Measurements from ENCODE around the gene CEND1. TPM values are rescaled to one million over a fixed set of nuclear protein-coding genes. Genes with fewer than 3 reads are reported as not detected.
A peak's percentile ranks its signal among the peaks of the same experiment; 100 is the strongest.
"Not testable (repeated sequence)": the region's sequence is repeated elsewhere in the genome, so short reads cannot be mapped to it uniquely, and the experiment has no call there.

The CEND1 gene
- total RNA-seq, 2 experiments from 2014 or later, result 0.68 to 1.1 TPM

DNA sequence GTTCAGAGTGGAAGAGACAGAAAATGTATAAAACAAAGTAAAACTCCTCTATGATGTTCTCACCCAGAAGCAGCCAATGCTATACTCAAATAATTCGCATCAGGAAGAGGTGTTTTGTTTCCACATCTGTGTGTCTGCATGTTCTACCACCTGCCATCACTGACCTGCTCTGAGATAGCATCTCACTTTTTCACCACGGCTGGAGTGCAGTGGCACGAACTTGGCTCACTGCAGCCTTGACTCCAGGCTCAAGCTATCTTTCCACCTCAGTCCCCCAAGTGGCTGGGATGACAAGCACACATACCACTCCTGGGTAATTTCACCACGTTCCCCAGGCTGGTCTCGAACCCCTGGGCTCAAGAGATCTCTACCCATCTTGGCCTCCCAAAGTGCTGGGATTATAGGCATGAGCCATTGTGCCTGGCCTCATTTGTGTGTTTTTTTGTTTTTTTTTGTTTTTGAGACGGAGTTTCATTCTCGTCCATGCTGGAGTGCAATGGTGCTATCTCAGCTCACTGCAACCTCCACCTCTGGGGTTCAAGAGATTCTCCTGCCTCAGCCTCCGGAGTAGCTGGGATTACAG is 28.3 kb downstream of the CEND1 start:
- no peaks in the 10 kb centered on the region for H3K27me3 Mint-ChIP-seq
- no peaks in the 10 kb centered on the region for H3K9me3 Mint-ChIP-seq
- CTCF ChIA-PET, result interaction anchor here (1.9 kb wide), 1 partner anchor 13 kb away, joined by 7 read pairs; no protein-coding TSS in a partner anchor
- H3K27ac Mint-ChIP-seq, result peak overlapping the region; percentile 18
- no peak for DNase-seq
- peaks cover 10% of the 10 kb centered on the region for H3K4me1 Mint-ChIP-seq (ENCODE audit: low read depth)
- intact Hi-C loops (cut with micrococcal nuclease), result no loop called here
- POLR2A ChIA-PET, result interaction anchor here (1.4 kb wide), 1 partner anchor 14 kb away, joined by 4 read pairs; the partner anchor contains the start of gene TALDO1
- peaks cover 28% of the 10 kb centered on the region for H3K36me3 Mint-ChIP-seq
- no peak overlapping the region for H3K4me3 Mint-ChIP-seq

DNA sequence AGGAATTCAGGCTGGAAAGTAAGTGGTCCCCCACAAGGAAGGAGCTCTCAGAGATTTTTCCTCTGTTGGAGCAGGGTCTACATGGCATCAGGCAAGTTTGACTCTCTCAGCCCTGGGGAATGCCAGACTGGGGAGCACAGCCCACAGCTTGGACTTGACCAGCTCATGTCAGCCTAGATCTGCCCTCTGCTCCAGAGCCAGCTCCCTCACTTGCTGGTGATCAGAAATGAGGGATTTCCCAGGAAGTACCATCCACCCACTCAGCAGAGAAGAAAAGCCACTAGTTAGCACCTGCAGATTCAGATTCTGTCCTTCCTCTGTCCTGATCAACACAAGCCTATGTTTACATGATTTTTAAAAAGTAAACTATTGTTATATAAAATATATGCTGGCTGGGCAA is 29.7 kb downstream of the CEND1 start:
- CTCF ChIA-PET, result interaction anchor here (1.0 to 1.2 kb wide), 2 partner anchors 33 to 242 kb away, joined by 3 to 4 read pairs; no protein-coding TSS in a partner anchor
- DNase-seq, result no peak

DNA sequence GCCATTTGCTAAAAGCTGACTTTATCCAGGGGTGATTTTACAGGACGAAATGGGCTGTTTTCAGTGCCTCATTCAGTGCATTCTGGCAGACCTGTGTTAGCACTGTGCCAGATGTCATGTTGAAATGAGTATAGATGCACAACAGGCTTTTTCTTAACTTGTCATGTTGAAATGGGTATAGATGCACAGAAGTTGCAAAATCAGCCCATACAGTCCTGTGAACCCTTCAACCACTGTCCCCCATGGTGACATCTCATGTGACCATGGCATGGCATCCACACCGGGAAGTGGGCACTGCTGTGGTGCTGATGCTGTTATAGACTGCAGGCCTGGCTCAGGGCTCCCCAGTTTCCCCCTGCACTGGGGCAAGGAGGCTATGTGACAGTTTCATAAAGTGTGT is 40.2 kb downstream of the CEND1 start:
- no peaks in the 10 kb centered on the region for H3K9me3 Mint-ChIP-seq
- peak overlapping the region; percentile 26 for H3K4me3 Mint-ChIP-seq
- DNase-seq, result no peak
- H3K36me3 Mint-ChIP-seq, result peaks cover 8% of the 10 kb centered on the region
- POLR2A ChIA-PET, result no interaction called here
- peaks cover 17% of the 10 kb centered on the region for H3K4me1 Mint-ChIP-seq (ENCODE audit: low read depth)
- peak overlapping the region; percentile 33 for H3K27ac Mint-ChIP-seq
- CTCF ChIA-PET, result no interaction called here
- no peaks in the 10 kb centered on the region for H3K27me3 Mint-ChIP-seq
- intact Hi-C loops (cut with micrococcal nuclease), result no loop called here

More for the DNA sequence above, 29.7 kb downstream of the CEND1 start:
- Mint-ChIP-seq H3K27me3 (no peaks in the 10 kb centered on the region), H3K27ac (no peak overlapping the region), H3K36me3 (peaks cover 28% of the 10 kb centered on the region), H3K4me3 (no peak overlapping the region), H3K9me3 (no peaks in the 10 kb centered on the region), H3K4me1 (ENCODE audit: low read depth) (peaks cover 2% of the 10 kb centered on the region)
- intact Hi-C loops (cut with micrococcal nuclease), result no loop called here
- POLR2A ChIA-PET, result no interaction called here

DNA sequence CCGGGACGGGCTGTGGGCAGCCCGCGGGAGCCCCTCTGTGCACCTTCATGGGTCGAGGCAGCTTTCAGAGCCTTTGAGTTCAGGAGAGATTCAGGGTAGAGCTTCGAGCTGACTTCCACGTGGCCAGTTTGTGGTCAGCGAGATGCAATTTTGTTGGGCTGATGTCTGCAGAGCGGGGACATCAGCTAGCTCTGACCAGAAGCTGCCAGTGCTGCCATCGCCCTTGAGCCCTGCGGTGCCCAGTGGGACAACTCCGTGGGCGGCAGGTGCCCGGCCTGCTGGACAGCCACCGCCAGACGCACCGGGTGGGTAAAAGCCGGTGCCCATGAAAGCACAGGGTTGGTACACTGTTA is 41.9 kb downstream of the CEND1 start:
- no peaks in the 10 kb centered on the region for H3K27me3 Mint-ChIP-seq
- H3K4me1 Mint-ChIP-seq (ENCODE audit: low read depth), result peaks cover 17% of the 10 kb centered on the region
- peak overlapping the region; percentile 54 for H3K27ac Mint-ChIP-seq
- ChIA-PET CTCF (interaction anchor here (1.4 to 3.6 kb wide), 3 partner anchors 14 to 193 kb away, joined by 5 to 16 read pairs (median 7); no protein-coding TSS in a partner anchor), POLR2A (interaction anchor here (0.6 to 2.9 kb wide), 8 partner anchors 9 to 55 kb away, joined by 3 to 13 read pairs (median 3); partner anchors contain the start of gene CEND1)
- peaks cover 8% of the 10 kb centered on the region for H3K36me3 Mint-ChIP-seq
- intact Hi-C loops (cut with micrococcal nuclease), result no loop called here
- no peak for DNase-seq
- peak overlapping the region; percentile 81 for H3K4me3 Mint-ChIP-seq
- H3K9me3 Mint-ChIP-seq, result no peaks in the 10 kb centered on the region

DNA sequence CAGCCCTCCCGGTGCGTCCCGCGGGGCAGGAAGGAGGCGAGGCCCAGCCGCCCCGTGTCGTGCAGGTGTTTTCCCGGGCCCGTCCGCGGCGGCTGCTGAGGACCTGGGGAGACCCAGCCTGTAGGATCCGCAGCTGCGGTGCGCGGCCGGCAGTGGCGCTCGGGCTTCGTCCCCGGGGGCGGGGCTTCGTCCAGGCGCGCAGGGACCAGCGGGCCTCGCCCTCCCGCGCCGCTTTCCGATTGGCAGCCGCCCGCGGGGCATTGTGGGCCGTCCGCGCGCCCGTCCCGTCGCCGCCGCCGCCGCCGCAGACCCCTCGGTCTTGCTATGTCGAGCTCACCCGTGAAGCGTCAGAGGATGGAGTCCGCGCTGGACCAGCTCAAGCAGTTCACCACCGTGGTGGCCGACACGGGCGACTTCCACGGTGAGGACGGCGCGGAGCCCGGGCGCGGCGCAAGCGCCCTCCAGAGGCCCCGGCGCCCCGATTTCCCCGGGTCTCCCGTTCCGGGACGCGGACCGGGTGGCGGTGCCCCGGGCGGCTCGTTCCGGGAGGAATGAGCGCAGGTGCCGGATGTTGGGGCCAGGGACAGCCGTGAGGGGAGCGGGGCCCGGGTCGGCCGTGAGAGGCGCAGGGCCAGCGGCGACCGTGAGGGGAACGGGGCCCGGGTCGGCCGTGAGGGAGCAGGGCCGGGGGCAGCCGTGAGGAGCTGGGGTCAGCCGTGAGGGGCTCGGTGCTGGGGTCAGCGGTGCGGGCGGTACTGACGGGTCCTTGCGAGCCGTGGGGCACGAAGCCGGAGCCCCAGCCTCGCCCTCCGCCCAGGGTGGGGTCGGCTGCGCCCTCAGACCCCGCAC is 42.5 kb downstream of the CEND1 start, which contains the start of gene TALDO1:
Gene TALDO1, plus strand, starts transcription at position 307 of the 849 bp plus-strand sequence. Its CDS starts 18 bp downstream, at position 325.
- intact Hi-C loops (cut with micrococcal nuclease), result loop anchor here (1.0 to 2.0 kb wide), 3 partner anchors 21 to 52 kb away; partner anchors contain the start of genes DEAF1 and TMEM80
- no peaks in the 10 kb centered on the region for H3K9me3 Mint-ChIP-seq
- H3K27ac Mint-ChIP-seq, result peak within 1 kb of the TSS; percentile 54
- DNase-seq, result peak; percentile 92
- CTCF ChIA-PET, result interaction anchor here (0.8 to 3.6 kb wide), 5 partner anchors 12 to 193 kb away, joined by 3 to 16 read pairs (median 5); no protein-coding TSS in a partner anchor
- H3K27me3 Mint-ChIP-seq, result no peaks in the 10 kb centered on the region
- POLR2A ChIA-PET, result interaction anchor here (0.5 to 2.9 kb wide), 9 partner anchors 9 to 220 kb away, joined by 3 to 13 read pairs (median 4); no protein-coding TSS in a partner anchor
- H3K4me1 Mint-ChIP-seq (ENCODE audit: low read depth), result peaks cover 17% of the 10 kb centered on the region
- peaks cover 3% of the 10 kb centered on the region for H3K36me3 Mint-ChIP-seq
- peak within 1 kb of the TSS; percentile 81 for H3K4me3 Mint-ChIP-seq

DNA sequence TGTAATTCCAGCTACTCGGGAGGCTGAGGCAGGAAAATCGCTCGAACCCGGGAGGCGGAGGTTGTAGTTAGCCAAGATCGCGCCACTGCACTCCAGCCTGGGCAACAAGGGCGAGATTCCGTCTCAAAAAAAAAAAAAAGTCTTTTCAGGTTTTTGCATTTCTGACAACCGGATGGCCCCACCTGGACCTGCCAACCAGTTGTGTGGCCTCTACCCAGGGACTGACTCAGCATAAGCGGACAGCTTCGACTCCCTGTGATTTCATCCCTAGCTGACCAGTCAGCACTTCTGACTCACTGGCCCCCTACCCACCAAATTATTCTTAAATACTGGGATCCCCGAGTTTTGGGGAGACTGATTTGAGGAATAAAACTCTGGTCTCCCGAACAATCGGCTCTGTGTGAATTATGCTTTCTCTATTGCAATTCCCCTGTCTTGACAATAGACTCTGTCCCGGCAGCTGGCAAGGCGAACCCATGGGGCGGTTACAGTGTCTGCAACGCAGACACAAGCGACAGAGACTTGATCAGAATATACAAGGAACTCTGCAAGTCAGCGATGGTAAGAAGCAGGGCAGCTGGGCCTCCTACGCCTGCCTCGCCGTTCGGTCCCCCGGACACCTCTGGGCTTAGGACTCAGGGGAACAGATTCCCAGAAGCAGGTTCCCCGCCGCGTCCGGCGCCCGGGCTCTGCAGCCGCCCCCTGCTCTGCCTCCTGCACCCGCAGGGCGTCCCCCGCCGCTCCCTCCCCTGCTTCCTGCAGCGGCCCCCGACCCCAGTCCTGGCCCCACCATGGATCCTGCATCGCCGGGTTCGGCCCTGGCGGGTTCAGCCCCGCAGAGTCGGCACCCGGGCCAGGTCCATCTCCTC is 43.4 kb downstream of the CEND1 start:
- peak; percentile 54 for DNase-seq
- intact Hi-C loops (cut with micrococcal nuclease), result loop anchor here (1.0 to 2.0 kb wide), 3 partner anchors 20 to 51 kb away; partner anchors contain the start of genes DEAF1 and TMEM80
- POLR2A ChIA-PET, result interaction anchor here (0.5 to 2.9 kb wide), 6 partner anchors 8 to 219 kb away, joined by 3 to 13 read pairs (median 6); no protein-coding TSS in a partner anchor
- Mint-ChIP-seq H3K36me3 (peaks cover 2% of the 10 kb centered on the region), H3K9me3 (no peaks in the 10 kb centered on the region), H3K27me3 (no peaks in the 10 kb centered on the region), H3K4me3 (peak overlapping the region; percentile 81), H3K4me1 (ENCODE audit: low read depth) (peaks cover 14% of the 10 kb centered on the region), H3K27ac (no peak overlapping the region)
- CTCF ChIA-PET, result interaction anchor here (1.0 to 3.6 kb wide), 3 partner anchors 20 to 185 kb away, joined by 3 to 16 read pairs (median 3); no protein-coding TSS in a partner anchor

DNA sequence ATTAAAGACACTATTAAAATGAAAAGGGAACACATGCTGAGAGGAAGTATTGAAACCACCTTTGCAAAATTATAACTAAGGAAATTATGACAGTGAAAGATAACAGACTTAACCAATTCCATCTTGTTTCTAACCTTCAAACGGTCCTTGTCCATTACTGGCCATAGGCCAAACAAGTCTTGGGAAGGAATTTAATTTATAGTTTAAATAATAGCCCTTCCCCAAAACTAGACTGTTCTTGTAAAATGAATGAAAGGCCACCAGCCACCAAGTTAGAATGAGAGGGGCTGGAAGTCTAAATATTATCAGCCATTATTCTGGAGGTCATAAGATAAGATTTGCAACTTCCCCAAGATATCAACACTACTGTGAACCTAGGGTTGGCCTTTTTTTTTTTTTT is 44.5 kb downstream of the CEND1 start:
- DNase-seq, result no peak
- CTCF ChIA-PET, result interaction anchor here (2.1 to 3.6 kb wide), 2 partner anchors 17 to 19 kb away, joined by 5 to 16 read pairs; no protein-coding TSS in a partner anchor
- Mint-ChIP-seq H3K4me3 (no peak overlapping the region), H3K36me3 (peaks cover 2% of the 10 kb centered on the region), H3K27ac (no peak overlapping the region), H3K9me3 (no peaks in the 10 kb centered on the region), H3K4me1 (ENCODE audit: low read depth) (peaks cover 14% of the 10 kb centered on the region), H3K27me3 (no peaks in the 10 kb centered on the region)
- intact Hi-C loops (cut with micrococcal nuclease), result no loop called here
- POLR2A ChIA-PET, result no interaction called here

DNA sequence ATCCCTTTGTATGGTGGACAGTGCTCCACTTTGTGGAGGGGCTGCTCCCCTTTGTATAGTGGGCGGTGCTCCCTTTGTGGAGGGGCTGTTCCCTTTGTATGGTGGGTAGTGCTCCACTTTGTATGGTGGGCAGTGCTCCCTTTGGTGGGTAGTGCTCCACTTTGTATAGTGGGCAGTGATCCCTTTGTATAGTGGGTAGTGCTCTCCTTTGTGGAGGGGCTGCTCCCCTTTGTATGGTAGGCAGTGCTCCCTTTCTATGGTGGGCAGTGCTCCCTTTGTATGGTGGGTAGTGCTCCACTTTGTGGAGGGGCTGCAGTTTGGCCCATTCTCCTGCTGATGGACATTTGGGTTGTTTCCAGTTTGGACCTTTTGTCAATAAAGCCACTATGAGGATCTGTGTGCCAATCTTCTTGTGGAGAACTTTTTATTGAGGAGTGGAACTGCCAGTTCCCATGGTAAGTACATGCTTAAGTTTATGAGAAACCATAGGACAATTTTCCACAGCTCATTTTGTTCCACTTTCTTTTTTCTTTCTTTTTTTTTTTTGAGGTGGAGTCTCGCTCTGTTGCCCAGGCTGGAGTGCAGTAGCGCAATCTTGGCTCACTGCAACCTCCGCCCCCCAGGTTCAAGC is 47.2 kb downstream of the CEND1 start:
- H3K36me3 Mint-ChIP-seq, result no peaks in the 10 kb centered on the region
- no peaks in the 10 kb centered on the region for H3K27me3 Mint-ChIP-seq
- no peak overlapping the region for H3K27ac Mint-ChIP-seq
- ChIA-PET CTCF (no interaction called here), POLR2A (no interaction called here)
- no peak overlapping the region for H3K4me3 Mint-ChIP-seq
- intact Hi-C loops (cut with micrococcal nuclease), result no loop called here
- DNase-seq, result no peak
- H3K4me1 Mint-ChIP-seq (ENCODE audit: low read depth), result peaks cover 8% of the 10 kb centered on the region
- no peaks in the 10 kb centered on the region for H3K9me3 Mint-ChIP-seq

DNA sequence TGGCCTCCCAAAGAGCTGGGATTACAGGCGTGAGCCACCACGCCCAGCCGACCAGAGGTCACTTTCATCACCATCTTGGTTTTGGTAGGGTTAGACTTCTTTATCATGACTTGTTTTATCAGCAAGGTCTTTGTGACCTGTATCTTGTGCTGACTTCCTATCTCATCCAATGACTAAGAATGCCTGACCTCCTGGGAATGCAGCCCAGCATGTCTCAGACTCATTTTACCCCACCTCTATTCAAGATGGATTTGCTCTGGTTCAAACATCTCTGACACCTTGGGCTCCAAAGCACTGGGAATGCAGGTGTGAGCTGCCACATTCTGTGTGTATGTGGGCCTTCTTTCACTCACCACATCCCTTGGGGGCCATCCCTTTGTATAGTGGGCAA is 47.7 kb downstream of the CEND1 start:
- no peak overlapping the region for H3K27ac Mint-ChIP-seq
- H3K36me3 Mint-ChIP-seq, result no peaks in the 10 kb centered on the region
- intact Hi-C loops (cut with micrococcal nuclease), result no loop called here
- H3K27me3 Mint-ChIP-seq, result no peaks in the 10 kb centered on the region
- H3K4me1 Mint-ChIP-seq (ENCODE audit: low read depth), result peaks cover 13% of the 10 kb centered on the region
- CTCF ChIA-PET, result no interaction called here
- POLR2A ChIA-PET, result no interaction called here
- H3K4me3 Mint-ChIP-seq, result no peak overlapping the region
- no peak for DNase-seq
- no peaks in the 10 kb centered on the region for H3K9me3 Mint-ChIP-seq

DNA sequence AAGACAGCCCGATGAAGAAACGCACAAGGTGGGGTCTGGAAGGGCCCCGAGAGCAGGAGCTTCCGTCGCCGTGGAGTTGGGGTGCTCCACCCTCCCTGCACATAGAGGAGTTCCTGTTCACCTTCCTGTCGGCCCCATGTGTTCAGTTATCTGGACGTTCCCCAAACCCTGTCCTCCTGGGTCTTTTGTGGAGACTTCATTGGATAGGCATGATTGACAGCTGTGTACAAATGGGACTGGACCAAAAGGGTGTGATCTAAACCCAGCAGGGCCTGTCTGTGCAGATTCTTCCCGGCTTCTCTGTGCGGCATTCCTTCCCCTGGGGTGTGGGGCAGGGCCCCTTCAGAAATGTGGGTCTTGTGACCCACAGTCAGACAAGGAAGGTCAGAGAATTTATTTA is 52.0 kb downstream of the CEND1 start:
- DNase-seq; H3K27ac Mint-ChIP-seq; POLR2A ChIA-PET; H3K27me3 Mint-ChIP-seq; H3K4me3 Mint-ChIP-seq; H3K9me3 Mint-ChIP-seq; CTCF ChIA-PET; H3K36me3 Mint-ChIP-seq; intact Hi-C loops (cut with micrococcal nuclease): not testable (repeated sequence)
- H3K4me1 Mint-ChIP-seq (ENCODE audit: low read depth), result peaks cover 16% of the 10 kb centered on the region

DNA sequence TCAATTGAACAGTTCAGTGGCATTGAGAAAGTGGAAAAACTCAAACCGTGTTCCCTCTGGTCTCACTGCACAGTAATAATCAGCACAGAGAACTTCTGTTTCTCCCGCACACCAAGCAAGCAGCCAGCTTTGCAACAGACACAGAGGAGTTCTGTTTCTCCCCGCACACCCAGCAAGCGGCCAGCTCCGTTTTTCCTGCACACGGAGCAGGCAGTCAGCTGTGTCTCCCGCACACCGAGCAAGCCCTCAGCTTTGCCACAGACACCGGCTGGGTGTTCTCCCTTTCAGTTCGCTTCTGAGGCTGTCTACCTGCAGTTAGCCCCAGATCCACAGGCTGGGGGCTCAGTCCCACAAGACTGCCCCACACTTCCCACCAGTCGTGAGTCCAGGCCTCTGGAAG is 52.5 kb downstream of the CEND1 start:
- Mint-ChIP-seq H3K9me3 (peaks cover 2% of the 10 kb centered on the region), H3K4me3 (peak overlapping the region; percentile 21), H3K4me1 (ENCODE audit: low read depth) (peaks cover 16% of the 10 kb centered on the region), H3K36me3 (no peaks in the 10 kb centered on the region), H3K27ac (no peak overlapping the region), H3K27me3 (no peaks in the 10 kb centered on the region)
- DNase-seq, result no peak
- ChIA-PET POLR2A (no interaction called here), CTCF (no interaction called here)
- intact Hi-C loops (cut with micrococcal nuclease), result no loop called here

Measured in activated CD4-positive, alpha-beta memory T cell treated with anti-CD3 and anti-CD28 coated beads for 36 hours (primary cell).